IMR-90 (cell line): ENCODE data around the gene IL1F10. TPM values are rescaled to one million over a fixed set of nuclear protein-coding genes. Genes with fewer than 3 reads are reported as not detected.

ENCODE experiments used
- ATAC-seq: fragments of 200-7000 bp; cut with Tn5 transposase; 2 replicates; pipeline ENCODE4 v1.9.1; 2020; ENCODE audit warnings: low read depth, mild to moderate bottlenecking, moderate library complexity
- BruUV-seq: library from RNA; stranded (reverse); fragments of 400-500 nt; replicated peaks from 2 replicates; lab custom pipeline; 2021; lab: Mats Ljungman, UMichigan
- CTCF ChIA-PET: fragments of 300-600 bp; formaldehyde crosslinking; extraction: SDS; loops from one replicate; lab custom pipeline; 2021; ENCODE audit warnings: antibody characterized with exemption; lab: Yijun Ruan, JAX
- POLR2A ChIA-PET: fragments of 300-600 bp; sonication (Branson Sonifier 250); formaldehyde crosslinking; loops from one replicate; lab custom pipeline; 2022; ENCODE audit warnings: antibody characterized with exemption; ENCODE audit not compliant: unreplicated experiment; lab: Charles Lee
- DNase-seq: peaks from one replicate; pipeline ENCODE4 v3.0.0; 2013
- H2AFZ ChIP-seq: replicated peaks from 2 replicates; pipeline ENCODE3; 2013; ENCODE audit warnings: low read length, mild to moderate bottlenecking; ENCODE audit not compliant: poor library complexity
- H2AK5ac ChIP-seq: 2 replicates; pipeline ENCODE4 v1.6.1; 2013; ENCODE audit warnings: low read depth, low read length, inconsistent platforms
- H2AK9ac ChIP-seq: replicated peaks from 2 replicates; pipeline ENCODE3; 2013; ENCODE audit warnings: mild to moderate bottlenecking, low read depth, low read length, moderate library complexity; ENCODE audit not compliant: poor library complexity
- H2BK120ac ChIP-seq: 2 replicates; pipeline ENCODE4 v1.6.1; 2013; ENCODE audit warnings: low read depth, low read length, inconsistent platforms
- H2BK15ac ChIP-seq: 3 replicates; pipeline ENCODE4 v1.6.1; 2013; ENCODE audit warnings: low read depth, low read length, inconsistent platforms
- H2BK20ac ChIP-seq: 2 replicates; pipeline ENCODE4 v1.6.1; 2013; ENCODE audit warnings: low read depth, mild to moderate bottlenecking, inconsistent platforms, low read length, moderate library complexity
- H2BK5ac ChIP-seq: 2 replicates; pipeline ENCODE4 v1.6.1; 2013; ENCODE audit warnings: mild to moderate bottlenecking, low read depth, low read length, inconsistent platforms; ENCODE audit not compliant: poor library complexity, severe bottlenecking
- H3K14ac ChIP-seq: replicated peaks from 2 replicates; pipeline ENCODE4 v1.6.1; 2013; ENCODE audit warnings: low read depth, low read length, inconsistent platforms
- H3K18ac ChIP-seq: 2 replicates; pipeline ENCODE4 v1.6.1; 2013; ENCODE audit warnings: low read depth, low read length, control low read depth
- H3K23ac ChIP-seq: 2 replicates; pipeline ENCODE4 v1.6.1; 2013; ENCODE audit warnings: low read depth, low read length, inconsistent platforms
- H3K27ac ChIP-seq: 2 replicates; pipeline ENCODE4 v1.5.1; 2013; ENCODE audit warnings: mild to moderate bottlenecking, control low read depth, low read length; ENCODE audit not compliant: insufficient read depth
- H3K27me3 ChIP-seq: 2 replicates; pipeline ENCODE4 v1.6.1; 2013; ENCODE audit warnings: low read length; ENCODE audit not compliant: control insufficient read depth, insufficient read depth
- H3K36me3 ChIP-seq: 2 replicates; pipeline ENCODE4 v1.6.1; 2013; ENCODE audit warnings: low read length, mixed read lengths; ENCODE audit not compliant: control insufficient read depth, insufficient read depth
- H3K4ac ChIP-seq: 2 replicates; pipeline ENCODE4 v1.6.1; 2013; ENCODE audit warnings: low read depth, low read length, inconsistent platforms
- H3K4me1 ChIP-seq: 2 replicates; pipeline ENCODE4 v1.6.1; 2013; ENCODE audit warnings: low read length, mixed read lengths; ENCODE audit not compliant: control insufficient read depth, insufficient read depth
- H3K4me2 ChIP-seq: 2 replicates; pipeline ENCODE4 v1.6.1; 2013; ENCODE audit warnings: low read depth, mild to moderate bottlenecking, control low read depth, low read length, moderate library complexity
- H3K4me3 ChIP-seq: 2 replicates; pipeline ENCODE4 v1.5.1; 2013; ENCODE audit warnings: low read depth, mild to moderate bottlenecking, control low read depth, low read length, moderate library complexity; ENCODE audit not compliant: insufficient read depth
- H3K56ac ChIP-seq: 2 replicates; pipeline ENCODE4 v1.6.1; 2013; ENCODE audit warnings: low read length, inconsistent platforms; ENCODE audit not compliant: insufficient read depth; ENCODE audit errors: extremely low read depth
- H3K79me1 ChIP-seq, 2 experiments: 2 replicates each; pipeline ENCODE4 v1.6.1; 2013; ENCODE audit warnings: low read length in 2 of 2, inconsistent platforms in 1 of 2, low read depth in 1 of 2
- H3K9ac ChIP-seq: 2 replicates; pipeline ENCODE4 v1.6.1; 2013; ENCODE audit warnings: low read depth, low read length, control low read depth
- H3K9me1 ChIP-seq: 2 replicates; pipeline ENCODE4 v1.6.1; 2013; ENCODE audit warnings: low read length, inconsistent platforms; ENCODE audit not compliant: insufficient read depth
- H3K9me3 ChIP-seq: 2 replicates; pipeline ENCODE4 v1.6.1; 2013; ENCODE audit warnings: low read length; ENCODE audit not compliant: control insufficient read depth, insufficient read depth
- H4K20me1 ChIP-seq: 2 replicates; pipeline ENCODE4 v1.6.1; 2013; ENCODE audit warnings: low read length, inconsistent platforms; ENCODE audit not compliant: insufficient read depth
- H4K5ac ChIP-seq: 2 replicates; pipeline ENCODE4 v1.6.1; 2013; ENCODE audit warnings: mild to moderate bottlenecking, low read depth, low read length, control low read depth
- H4K8ac ChIP-seq, 2 experiments: 2 replicates each; pipeline ENCODE4 v1.6.1; 2013; ENCODE audit warnings: low read depth in 2 of 2, low read length in 2 of 2, control low read depth in 1 of 2, inconsistent platforms in 1 of 2
- H4K91ac ChIP-seq: 2 replicates; pipeline ENCODE4 v1.6.1; 2013; ENCODE audit warnings: low read depth, low read length, inconsistent platforms; ENCODE audit not compliant: insufficient read depth
- RFX5 ChIP-seq: IDR thresholded peaks from 2 replicates; pipeline ENCODE4 v1.8.0; 2012; ENCODE audit warnings: low read depth, mild to moderate bottlenecking, low read length, moderate library complexity
- SMC3 ChIP-seq: fragments of 150-350 bp; IDR thresholded peaks from 2 replicates; pipeline ENCODE4 v1.6.1; 2016; ENCODE audit warnings: low read depth, mild to moderate bottlenecking, antibody characterized with exemption, low read length, moderate library complexity
- WGBS, 2 experiments: methylation state at CpG; one replicate each; pipeline versions ENCODE4 v1.1.5 to v1.1.7; 2013; ENCODE audit warnings: missing lambda C conversion rate in 2 of 2; ENCODE audit not compliant: insufficient read length in 1 of 2; ENCODE audit errors: extremely low coverage in 2 of 2; 5-methylcytosine and 5-hydroxymethylcytosine counted together
- dilution Hi-C: fragments of 300-500 bp; cut with HindIII; formaldehyde crosslinking; loops from one replicate; pipeline ENCODE4 v1.14.3; 2018; ENCODE audit warnings: low sequenced_read_pairs; ENCODE audit not compliant: unreplicated experiment
- in situ Hi-C: fragments of 300-500 bp; cut with MboI; formaldehyde crosslinking; loops from 3 replicates; pipeline ENCODE4 v1.14.3; 2019; ENCODE audit warnings: low sequenced_read_pairs, inconsistent platforms, mixed read lengths
- intact Hi-C: fragments of 100-400 bp; cut with micrococcal nuclease; formaldehyde crosslinking; loops from 2 replicates; pipeline ENCODE4 v1.10.0; 2022
- polyA plus RNA-seq, 3 experiments: library from polyadenylated mRNA; depleted of rRNA; stranded (reverse); fragments of >200 nt; gene quantifications; 2 replicates each; pipeline ENCODE4 v1.2.3, GENCODE V29; 2012; ENCODE audit warnings: low replicate concordance in 1 of 3
- total RNA-seq: library from RNA; depleted of rRNA; stranded (reverse); fragments of >200 nt; gene quantifications from 2 replicates; pipeline ENCODE4 v1.2.3, GENCODE V29; 2012

IL1F10 gene
- total and polyA plus RNA-seq, 2 of the 4 experiments (the other 2 are of a cell fraction), result not detected

- H2BK120ac ChIP-seq, result no peak overlapping the region
- no peak for ATAC-seq
- CTCF ChIA-PET, result interaction anchor here (0.5 kb wide), 1 partner anchor 19 kb away, joined by 3 read pairs; no protein-coding TSS in a partner anchor
Measured at GRCh38 chr2:113104054-113104611, 36.4 kb downstream of the IL1F10 start.

More at GRCh38 chr2:113104054-113104611, 36.4 kb downstream of the IL1F10 start:
- in situ Hi-C loops, result no loop called here
- no peaks in the 10 kb centered on the region for H3K4me1 ChIP-seq
- dilution Hi-C loops, result no loop called here
- H2AFZ ChIP-seq, result no peak overlapping the region
- H4K91ac ChIP-seq, result no peak overlapping the region
- no peaks in the 10 kb centered on the region for H3K27me3 ChIP-seq
- no peak overlapping the region for H3K4me2 ChIP-seq
- H2AK5ac ChIP-seq, result no peak overlapping the region
- no peak for DNase-seq
- H3K14ac ChIP-seq, result no peak overlapping the region
- intact Hi-C loops, result no loop called here
- H3K4ac ChIP-seq, result no peak overlapping the region
- no peak overlapping the region for H2AK9ac ChIP-seq
- H3K9ac ChIP-seq, result no peak overlapping the region
- H3K18ac ChIP-seq, result no peak overlapping the region
- H3K9me1 ChIP-seq, result no peaks in the 10 kb centered on the region
- H2BK20ac ChIP-seq, result no peak overlapping the region
- no peaks in the 10 kb centered on the region for H3K9me3 ChIP-seq
- H4K20me1 ChIP-seq, result no peaks in the 10 kb centered on the region
- no peak overlapping the region for H3K4me3 ChIP-seq
- no TSS peak for BruUV-seq
- no peak overlapping the region for H2BK15ac ChIP-seq
- H3K56ac ChIP-seq, result no peak overlapping the region
- no peak for TF ChIP-seq RFX5
- TF ChIP-seq SMC3, result no peak
- no peaks in the 10 kb centered on the region for H3K79me1 ChIP-seq
- no CpG with 5 or more reads among the region's 3 CpGs for WGBS, 2 experiments
- POLR2A ChIA-PET, result no interaction called here
- H3K36me3 ChIP-seq, result no peaks in the 10 kb centered on the region
- no peak overlapping the region for H2BK5ac ChIP-seq
- H4K5ac ChIP-seq, result no peak overlapping the region
- H4K8ac ChIP-seq, result no peak overlapping the region
- H3K23ac ChIP-seq, result no peak overlapping the region
- H3K27ac ChIP-seq, result no peak overlapping the region
